ENCODE results near the gene NDP. TPM values are rescaled to one million over a fixed set of nuclear protein-coding genes. Genes with fewer than 3 reads are reported as not detected.

NDP gene
- not detected for total RNA-seq
- 2.2 TPM for polyA plus RNA-seq (2013, experiment 1 of 2)
- 1.6 TPM for polyA plus RNA-seq (2013, experiment 2 of 2)
- long read RNA-seq, experiment 1 = 0 reads
- long read RNA-seq, experiment 2 = 0 reads
- long read RNA-seq, experiment 3 = 0 reads
- long read RNA-seq, experiment 4 = 0 reads

GRCh38 chrX:43973249-43974099 lies at the start of gene NDP:
NDP (minus strand) TSS chrX:43973390; CDS start chrX:43958645, 14,745 bp downstream.
- H3K4me3 ChIP-seq (ENCODE audit: low read length) = no peak within 1 kb of the TSS
- Mint-ChIP-seq H3K27me3 (ENCODE audit: insufficient read depth) (peaks cover 37% of the 10 kb centered on the region), H3K27ac (no peak within 1 kb of the TSS), H3K4me1 (peaks cover 20% of the 10 kb centered on the region), H3K36me3 (ENCODE audit: low read depth) (no peaks in the 10 kb centered on the region), H3K4me3 (peak within 1 kb of the TSS; percentile 37), H3K9me3 (peaks cover 69% of the 10 kb centered on the region)
- no peak for TF ChIP-seq CTCF (conservative IDR thresholded peaks at IDR 0.05)
- no peaks in the 10 kb centered on the region for H3K36me3 ChIP-seq (ENCODE audit: control insufficient read depth, insufficient read depth, low read length)
- H3K9me3 ChIP-seq (ENCODE audit: control insufficient read depth, low read length) = no peaks in the 10 kb centered on the region
- H3K9ac ChIP-seq (ENCODE audit: extremely low read depth, low read length, poor library complexity, severe bottlenecking) = no peak within 1 kb of the TSS
- peaks cover 29% of the 10 kb centered on the region for H3K27me3 ChIP-seq (ENCODE audit: control insufficient read depth, insufficient read depth, low read length, poor library complexity, severe bottlenecking)
- DNase-seq = peak; percentile 43
- no peaks in the 10 kb centered on the region for H3K4me1 ChIP-seq (ENCODE audit: control insufficient read depth, insufficient read depth, low read length)
- WGBS, 2 experiments (ENCODE audit: insufficient coverage in 1 of 2, insufficient read length in 1 of 2) = 22 to 50% methylated on average over 2 to 27 of the region's 28 CpGs
- H3K27ac ChIP-seq (ENCODE audit: low read depth, low read length) = no peak within 1 kb of the TSS

GRCh38 chrX:44022964-44023363 lies 49.8 kb upstream of the NDP start:
- Mint-ChIP-seq H3K4me1 (peaks cover 3% of the 10 kb centered on the region), H3K27me3 (ENCODE audit: insufficient read depth) (peaks cover 4% of the 10 kb centered on the region), H3K27ac (no peak overlapping the region), H3K36me3 (ENCODE audit: low read depth) (no peaks in the 10 kb centered on the region), H3K9me3 (peaks cover 37% of the 10 kb centered on the region), H3K4me3 (no peak overlapping the region)
- no peaks in the 10 kb centered on the region for H3K36me3 ChIP-seq (ENCODE audit: control insufficient read depth, insufficient read depth, low read length)
- H3K9ac ChIP-seq (ENCODE audit: extremely low read depth, low read length, poor library complexity, severe bottlenecking) = no peak overlapping the region
- no peak for DNase-seq
- 97% methylated on average over 2 of the region's 2 CpGs; no CpG with 5 or more reads in 1 of the 2 experiments for WGBS, 2 experiments (ENCODE audit: insufficient coverage in 1 of 2, insufficient read length in 1 of 2)
- no peak for TF ChIP-seq CTCF (conservative IDR thresholded peaks at IDR 0.05)
- no peaks in the 10 kb centered on the region for H3K4me1 ChIP-seq (ENCODE audit: control insufficient read depth, insufficient read depth, low read length)
- no peaks in the 10 kb centered on the region for H3K27me3 ChIP-seq (ENCODE audit: control insufficient read depth, insufficient read depth, low read length, poor library complexity, severe bottlenecking)
- no peak overlapping the region for H3K27ac ChIP-seq (ENCODE audit: low read depth, low read length)
- no peak overlapping the region for H3K4me3 ChIP-seq (ENCODE audit: low read length)
- no peaks in the 10 kb centered on the region for H3K9me3 ChIP-seq (ENCODE audit: control insufficient read depth, low read length)

- no peaks in the 10 kb centered on the region for H3K36me3 ChIP-seq (ENCODE audit: control insufficient read depth, insufficient read depth, low read length)
- TF ChIP-seq CTCF (conservative IDR thresholded peaks at IDR 0.05) = no peak
Measured at GRCh38 chrX:44020693-44021092, 47.5 kb upstream of the NDP start.

More at GRCh38 chrX:44020693-44021092, 47.5 kb upstream of the NDP start:
- Mint-ChIP-seq H3K36me3 (ENCODE audit: low read depth) (no peaks in the 10 kb centered on the region), H3K9me3 (peaks cover 29% of the 10 kb centered on the region), H3K4me3 (no peak overlapping the region), H3K27ac (no peak overlapping the region), H3K4me1 (peaks cover 3% of the 10 kb centered on the region), H3K27me3 (ENCODE audit: insufficient read depth) (peaks cover 4% of the 10 kb centered on the region)
- Histone ChIP-seq H3K9ac (ENCODE audit: extremely low read depth, low read length, poor library complexity, severe bottlenecking) (no peak overlapping the region), H3K27ac (ENCODE audit: low read depth, low read length) (no peak overlapping the region), H3K9me3 (ENCODE audit: control insufficient read depth, low read length) (no peaks in the 10 kb centered on the region), H3K4me1 (ENCODE audit: control insufficient read depth, insufficient read depth, low read length) (no peaks in the 10 kb centered on the region), H3K4me3 (ENCODE audit: low read length) (no peak overlapping the region), H3K27me3 (ENCODE audit: control insufficient read depth, insufficient read depth, low read length, poor library complexity, severe bottlenecking) (no peaks in the 10 kb centered on the region)
- DNase-seq = no peak
- WGBS, 2 experiments (ENCODE audit: insufficient coverage in 1 of 2, insufficient read length in 1 of 2) = 92% methylated on average over 2 of the region's 2 CpGs; no CpG with 5 or more reads in 1 of the 2 experiments
